Chondrocyte (in vitro differentiated cells): ENCODE measurements around the gene INS. TPM values are rescaled to one million over a fixed set of nuclear protein-coding genes. Genes with fewer than 3 reads are reported as not detected.

ENCODE experiments used
- DNase-seq: peaks from one replicate; pipeline ENCODE4 v3.0.0; 2021; ENCODE audit warnings: mixed read lengths, low spot score
- H3K27ac Mint-ChIP-seq: one replicate; pipeline ENCODE4 v1.8.0; 2021; ENCODE audit warnings: mild to moderate bottlenecking, moderate library complexity, mixed read lengths; ENCODE audit not compliant: unreplicated experiment
- H3K27me3 Mint-ChIP-seq: 2 replicates; pipeline ENCODE4 v1.8.0; 2021; ENCODE audit warnings: low read depth, mixed read lengths
- H3K36me3 Mint-ChIP-seq: 2 replicates; pipeline ENCODE4 v1.8.0; 2021; ENCODE audit warnings: low read depth, mixed read lengths
- H3K4me1 Mint-ChIP-seq: 2 replicates; pipeline ENCODE4 v1.8.0; 2021; ENCODE audit warnings: low read depth, mild to moderate bottlenecking, mixed read lengths
- H3K4me3 Mint-ChIP-seq: one replicate; pipeline ENCODE4 v1.8.0; 2021; ENCODE audit warnings: mild to moderate bottlenecking, moderate library complexity, mixed read lengths; ENCODE audit not compliant: unreplicated experiment
- H3K9me3 Mint-ChIP-seq: 2 replicates; pipeline ENCODE4 v1.8.0; 2021; ENCODE audit warnings: low read depth, mixed read lengths
- total RNA-seq: library from RNA; stranded (reverse); gene quantifications from 3 replicates; pipeline ENCODE4 v1.2.1, GENCODE V29; 2021
- TF ChIP-seq, protein P1 (sequence below): fragments of 200-600 bp; sonication (generic); IDR thresholded peaks from 2 replicates; pipeline ENCODE4 v1.5.0; 2021; ENCODE audit warnings: antibody characterized with exemption, mild to moderate bottlenecking, moderate library complexity

The INS gene
- total RNA-seq, 1 donor from 2014 or later, result not detected

DNA sequence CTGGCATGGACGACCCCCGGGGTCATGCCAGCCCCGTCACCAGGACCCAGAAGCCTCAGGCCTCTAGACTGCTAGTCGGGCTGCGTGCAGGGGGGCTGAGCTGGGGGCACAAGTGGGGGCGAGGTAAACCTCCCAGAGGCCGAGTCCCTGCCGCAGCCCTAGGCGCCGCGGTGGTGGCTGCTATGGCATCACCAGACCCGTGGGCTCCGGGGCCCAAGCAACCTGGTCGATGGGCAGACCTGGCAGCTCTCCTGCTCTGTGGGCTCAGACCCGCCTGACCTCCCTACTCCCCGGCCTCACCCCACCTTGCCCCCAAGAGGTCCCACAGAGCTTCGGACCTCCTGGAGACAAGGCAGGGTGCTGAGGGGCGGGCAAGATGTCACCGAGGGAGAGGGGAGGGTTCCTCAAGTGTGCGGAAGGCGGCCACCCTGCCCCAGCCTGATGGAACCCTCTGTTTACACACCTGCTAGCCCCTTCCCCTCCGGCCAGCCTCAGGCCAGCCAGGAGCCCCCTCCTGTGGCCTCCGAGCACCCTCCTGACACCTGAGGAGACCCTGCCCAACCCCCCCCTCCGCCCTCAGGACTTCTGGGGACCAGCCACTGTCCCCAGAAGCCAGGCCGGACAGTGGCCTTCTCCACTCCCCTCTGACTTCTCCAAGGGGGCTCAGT is 31.2 kb downstream of the INS start:
- H3K27ac Mint-ChIP-seq, result no peak overlapping the region
- peaks cover 3% of the 10 kb centered on the region for H3K36me3 Mint-ChIP-seq
- peaks cover 26% of the 10 kb centered on the region for H3K27me3 Mint-ChIP-seq
- no peaks in the 10 kb centered on the region for H3K9me3 Mint-ChIP-seq
- no peak overlapping the region for H3K4me3 Mint-ChIP-seq
- TF ChIP-seq, protein P1, sequence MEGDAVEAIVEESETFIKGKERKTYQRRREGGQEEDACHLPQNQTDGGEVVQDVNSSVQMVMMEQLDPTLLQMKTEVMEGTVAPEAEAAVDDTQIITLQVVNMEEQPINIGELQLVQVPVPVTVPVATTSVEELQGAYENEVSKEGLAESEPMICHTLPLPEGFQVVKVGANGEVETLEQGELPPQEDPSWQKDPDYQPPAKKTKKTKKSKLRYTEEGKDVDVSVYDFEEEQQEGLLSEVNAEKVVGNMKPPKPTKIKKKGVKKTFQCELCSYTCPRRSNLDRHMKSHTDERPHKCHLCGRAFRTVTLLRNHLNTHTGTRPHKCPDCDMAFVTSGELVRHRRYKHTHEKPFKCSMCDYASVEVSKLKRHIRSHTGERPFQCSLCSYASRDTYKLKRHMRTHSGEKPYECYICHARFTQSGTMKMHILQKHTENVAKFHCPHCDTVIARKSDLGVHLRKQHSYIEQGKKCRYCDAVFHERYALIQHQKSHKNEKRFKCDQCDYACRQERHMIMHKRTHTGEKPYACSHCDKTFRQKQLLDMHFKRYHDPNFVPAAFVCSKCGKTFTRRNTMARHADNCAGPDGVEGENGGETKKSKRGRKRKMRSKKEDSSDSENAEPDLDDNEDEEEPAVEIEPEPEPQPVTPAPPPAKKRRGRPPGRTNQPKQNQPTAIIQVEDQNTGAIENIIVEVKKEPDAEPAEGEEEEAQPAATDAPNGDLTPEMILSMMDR, result no peak
- no peaks in the 10 kb centered on the region for H3K4me1 Mint-ChIP-seq
- peak; percentile 87 for DNase-seq

DNA sequence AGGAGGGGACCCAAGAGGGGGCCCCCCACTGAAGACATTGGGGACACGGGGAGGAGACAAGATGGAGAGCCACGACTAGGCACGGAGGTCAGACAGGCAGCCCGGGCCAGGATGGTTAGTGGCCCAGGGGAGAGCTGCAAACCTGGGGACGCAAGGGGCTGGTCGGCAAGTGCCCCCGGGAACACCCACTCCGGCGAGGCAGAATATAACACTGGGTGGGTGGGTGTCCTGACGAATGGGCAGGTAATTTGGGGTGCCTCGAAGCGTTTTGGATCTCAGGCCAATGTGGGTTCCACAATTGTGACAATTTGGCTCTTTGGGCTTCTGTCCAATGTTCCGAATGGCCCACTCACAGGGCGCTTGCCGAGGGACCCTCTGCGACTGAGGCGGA is 31.7 kb downstream of the INS start:
- peak; percentile 68 for DNase-seq
- TF ChIP-seq, protein P1, result no peak
- Mint-ChIP-seq H3K4me1 (no peaks in the 10 kb centered on the region), H3K27me3 (peaks cover 24% of the 10 kb centered on the region), H3K4me3 (no peak overlapping the region), H3K36me3 (peaks cover 3% of the 10 kb centered on the region), H3K9me3 (no peaks in the 10 kb centered on the region), H3K27ac (no peak overlapping the region)

DNA sequence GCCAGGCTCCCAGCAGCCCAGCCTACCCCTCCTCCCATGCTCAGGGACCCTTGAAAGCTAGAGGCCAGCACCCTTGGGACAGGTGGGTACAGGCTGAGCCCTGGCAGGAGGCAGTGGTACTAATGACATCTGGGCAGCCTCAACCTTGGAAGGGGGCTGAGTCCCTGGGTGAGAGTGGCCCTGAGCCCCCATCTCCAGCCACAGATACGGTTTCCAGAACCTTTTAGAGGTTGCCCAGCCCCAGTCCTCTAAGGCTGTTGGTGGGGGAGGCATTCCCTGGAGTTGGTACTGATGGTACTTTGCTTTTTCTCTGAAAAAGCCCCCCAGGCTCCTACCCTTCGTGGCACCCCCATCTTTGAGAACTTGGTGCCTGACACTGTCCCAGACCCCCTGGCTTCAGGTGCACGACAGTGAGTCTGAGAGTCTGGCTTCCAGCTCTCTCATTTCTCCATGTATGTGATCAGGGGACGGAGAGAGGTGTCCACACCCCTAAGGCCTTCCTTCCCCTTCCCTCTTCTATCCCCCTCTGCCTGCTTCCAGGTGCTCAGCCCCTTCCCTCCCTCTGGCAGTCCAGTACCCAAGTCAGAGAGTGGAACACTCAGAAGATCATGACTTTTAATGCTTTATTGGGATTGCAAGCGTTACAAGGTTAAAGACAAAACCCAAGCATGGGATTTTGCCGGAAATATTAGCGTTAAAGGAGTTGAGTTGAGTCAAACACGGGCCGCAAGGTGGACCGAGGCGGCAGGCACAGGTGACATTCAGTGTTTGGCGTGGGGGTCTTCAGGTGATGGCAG is 32.3 kb downstream of the INS start:
- Mint-ChIP-seq H3K27me3 (peaks cover 22% of the 10 kb centered on the region), H3K36me3 (peaks cover 3% of the 10 kb centered on the region), H3K4me3 (no peak overlapping the region), H3K4me1 (no peaks in the 10 kb centered on the region), H3K27ac (no peak overlapping the region), H3K9me3 (no peaks in the 10 kb centered on the region)
- peak; percentile 44 for DNase-seq
- TF ChIP-seq, protein P1, result no peak

DNA sequence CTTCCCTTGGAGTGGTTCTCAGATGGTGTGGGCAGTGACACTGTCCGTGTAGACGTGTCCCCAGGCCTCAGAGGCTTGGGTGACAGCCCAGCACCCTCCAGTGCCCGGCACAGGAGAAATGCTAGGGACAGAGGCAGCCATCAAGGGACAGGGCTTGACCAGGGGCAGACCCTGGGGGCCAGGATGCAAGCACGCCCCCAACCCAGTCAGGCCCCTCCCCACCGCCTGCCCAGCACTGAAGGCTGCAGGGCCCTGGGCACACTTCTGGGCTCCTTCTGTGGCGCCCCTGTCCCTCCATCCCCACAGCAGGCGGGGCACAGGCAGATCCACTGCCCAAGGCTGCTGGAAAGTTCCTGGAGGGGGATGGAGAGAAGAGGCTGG is 32.9 kb downstream of the INS start:
- TF ChIP-seq, protein P1, result no peak
- Mint-ChIP-seq H3K9me3 (no peaks in the 10 kb centered on the region), H3K27me3 (peaks cover 16% of the 10 kb centered on the region), H3K36me3 (peaks cover 3% of the 10 kb centered on the region), H3K4me1 (peaks cover 3% of the 10 kb centered on the region), H3K27ac (no peak overlapping the region), H3K4me3 (no peak overlapping the region)
- peak; percentile 81 for DNase-seq

DNA sequence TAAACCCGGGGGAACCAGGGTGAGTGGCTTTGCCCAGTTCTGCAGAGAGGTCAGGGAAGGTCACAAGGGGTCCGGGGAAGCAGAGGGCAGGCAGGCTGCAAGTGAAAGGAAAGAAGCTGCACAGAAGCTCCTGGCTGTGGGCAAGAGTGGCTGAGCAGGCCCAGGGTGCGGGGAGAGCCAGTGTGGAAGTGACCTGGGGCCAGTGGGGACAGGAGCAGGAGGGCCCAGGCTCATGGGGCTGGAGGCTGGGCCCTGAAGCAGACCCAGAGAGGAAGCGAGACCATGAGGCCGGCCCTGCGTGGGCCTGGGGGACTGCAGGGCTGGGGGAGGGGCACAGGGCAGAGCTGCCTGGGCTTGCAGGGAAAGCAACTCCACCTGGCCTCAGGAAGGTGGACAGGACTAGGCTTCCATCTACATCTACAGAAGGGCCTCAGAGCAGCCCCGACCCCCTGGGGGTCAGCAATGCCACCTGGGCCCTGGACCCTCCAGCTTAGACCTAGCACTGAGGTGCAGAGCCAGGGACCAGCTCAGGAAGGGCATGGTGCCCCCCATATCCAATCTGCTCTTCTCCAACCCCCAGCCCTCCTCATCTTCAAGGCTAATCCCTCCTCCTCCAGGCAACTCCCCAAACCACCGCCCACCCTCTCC is 33.4 kb downstream of the INS start:
- peak; percentile 68 for DNase-seq
- TF ChIP-seq, protein P1, result no peak
- Mint-ChIP-seq H3K4me3 (no peak overlapping the region), H3K27me3 (peaks cover 11% of the 10 kb centered on the region), H3K36me3 (peaks cover 3% of the 10 kb centered on the region), H3K27ac (no peak overlapping the region), H3K4me1 (peaks cover 5% of the 10 kb centered on the region), H3K9me3 (no peaks in the 10 kb centered on the region)
